ENCODE measurements around the gene KRT86. TPM values are rescaled to one million over a fixed set of nuclear protein-coding genes. Genes with fewer than 3 reads are reported as not detected.
A peak's percentile ranks its signal among the peaks of the same experiment; 100 is the strongest.

KRT86 gene
- total and polyA plus RNA-seq, 2 of the 8 experiments (the other 6 are each of a cell fraction or from before 2014, with no cell fraction given), result 0.12 TPM; not detected in 1

DNA sequence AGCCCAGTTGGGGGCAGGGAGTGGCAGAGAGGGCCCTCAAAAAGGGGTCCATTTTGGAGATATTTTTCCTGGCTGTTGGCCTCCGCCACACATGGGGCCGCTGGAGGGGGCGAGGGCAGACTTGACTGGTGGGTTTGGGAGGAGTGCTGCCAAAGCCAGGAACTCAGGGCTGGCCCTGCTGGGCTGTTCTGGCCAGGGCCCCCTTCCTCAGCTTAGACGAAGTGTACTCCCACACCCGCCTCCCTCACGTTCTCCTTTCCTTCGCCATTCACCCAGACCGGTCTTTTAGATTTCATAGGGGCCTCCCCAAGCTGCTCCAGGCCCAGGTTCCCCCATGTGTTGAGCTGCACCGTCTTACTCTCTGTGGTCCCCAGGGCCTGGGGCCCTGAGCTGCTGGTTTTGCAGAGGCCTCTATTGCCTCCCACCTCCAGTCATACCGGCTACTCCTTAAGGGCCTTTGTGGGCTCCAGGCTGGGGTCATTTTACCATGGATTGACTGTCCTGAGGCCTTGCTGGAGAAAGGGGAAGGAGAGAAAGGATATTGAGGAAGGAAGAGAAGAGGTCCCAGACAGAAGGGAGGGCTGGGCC is 40.1 kb upstream of the KRT86 start:
- H3K56ac ChIP-seq (replicated peaks; ENCODE audit: insufficient read length, low read depth, low read length), result no peak overlapping the region
- peak overlapping the region in 1 of 4 experiments; percentile 68; a peak in 2 of 8 replicates for H3K4me3 ChIP-seq (ENCODE audit: extremely low read depth in 1 of 4, insufficient read depth in 2 of 4, low read depth in 3 of 4, low read length in 4 of 4)
- TF ChIP-seq, protein P1, sequence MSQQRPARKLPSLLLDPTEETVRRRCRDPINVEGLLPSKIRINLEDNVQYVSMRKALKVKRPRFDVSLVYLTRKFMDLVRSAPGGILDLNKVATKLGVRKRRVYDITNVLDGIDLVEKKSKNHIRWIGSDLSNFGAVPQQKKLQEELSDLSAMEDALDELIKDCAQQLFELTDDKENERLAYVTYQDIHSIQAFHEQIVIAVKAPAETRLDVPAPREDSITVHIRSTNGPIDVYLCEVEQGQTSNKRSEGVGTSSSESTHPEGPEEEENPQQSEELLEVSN (IDR thresholded peaks at IDR 0.05), result no peak
- TF ChIP-seq BACH1 (IDR thresholded peaks at IDR 0.05; ENCODE audit: low read length) (no peak), CBX8 (IDR thresholded peaks at IDR 0.05; ENCODE audit: borderline replicate concordance, low read depth, low read length) (no peak), RXRA (IDR thresholded peaks at IDR 0.05; ENCODE audit: insufficient read depth, low read depth, low read length) (no peak), SIN3A (conservative IDR thresholded peaks at IDR 0.05 in 1 of 2, IDR thresholded peaks at IDR 0.05 in 1 of 2; ENCODE audit: low read depth in 1 of 2, low read length in 2 of 2) (no peak), ZNF274 (IDR thresholded peaks at IDR 0.05; ENCODE audit: borderline replicate concordance, extremely low read depth, low read length) (no peak), KDM1A (IDR thresholded peaks at IDR 0.05; ENCODE audit: borderline replicate concordance, low read length) (no peak), MAFK (IDR thresholded peaks at IDR 0.05; ENCODE audit: low read depth, low read length) (no peak), SP1 (IDR thresholded peaks at IDR 0.05; ENCODE audit: low read depth, low read length) (no peak), POU5F1 (IDR thresholded peaks at IDR 0.05; ENCODE audit: low read depth, low read length) (no peak)
- peaks cover 8% of the 10 kb centered on the region; the same call in 1 of the 2 replicates for H3K23me2 ChIP-seq (ENCODE audit: low read depth, low read length)
- H4K5ac ChIP-seq (ENCODE audit: insufficient read length, low read depth, low read length), result no peak overlapping the region
- no peaks in the 10 kb centered on the region; a peak in 1 of 8 replicates for H3K36me3 ChIP-seq (ENCODE audit: control insufficient read depth in 2 of 4, insufficient read depth in 4 of 4, low read length in 3 of 4)
- H2BK12ac ChIP-seq (ENCODE audit: low read depth, low read length), result peak overlapping the region; percentile 75; the same call in 1 of the 2 replicates
- H4K91ac ChIP-seq (replicated peaks; ENCODE audit: insufficient read length, low read length), result peak overlapping the region; percentile 61
- no peaks in the 10 kb centered on the region for H3K9me3 ChIP-seq (ENCODE audit: insufficient read depth in 2 of 2, low read depth in 1 of 2, low read length in 1 of 2)
- DNase-seq (ENCODE audit: low read depth in 1 of 2, low spot score in 2 of 2) (no peak), FAIRE-seq (no peak)
- 0 out of 2 replicates have a peak overlapping the region, but pooled peaks have one; percentile 29 for H2BK15ac ChIP-seq (ENCODE audit: low read length)
- H3K4me1 ChIP-seq (replicated peaks in 1 of 4; ENCODE audit: control insufficient read depth in 3 of 4, insufficient read depth in 4 of 4, low read length in 3 of 4), result peaks cover 14 to 44% (median 29%) of the 10 kb centered on the region in 4 experiments
- 0 out of 2 replicates have a peak overlapping the region, but pooled peaks have one; percentile 45 for H2AK5ac ChIP-seq (ENCODE audit: low read depth, low read length)
- peak overlapping the region; percentile 39 to 76 for H3K4me2 ChIP-seq (ENCODE audit: insufficient read depth in 1 of 2, low read depth in 2 of 2, low read length in 2 of 2)
- H3K27me3 ChIP-seq (replicated peaks in 1 of 4; ENCODE audit: control insufficient read depth in 3 of 4, extremely low read depth in 1 of 4, insufficient read depth in 3 of 4, low read length in 3 of 4), result peaks cover 0 to 50% (median 26%) of the 10 kb centered on the region in 4 experiments; a peak in 6 of 7 replicates
- no peak overlapping the region for H3K23ac ChIP-seq (ENCODE audit: insufficient read length)
- H2BK20ac ChIP-seq (ENCODE audit: low read length), result peak overlapping the region; percentile 66
- no peaks in the 10 kb centered on the region for H3K79me2 ChIP-seq (ENCODE audit: control insufficient read depth in 1 of 2, insufficient read depth in 2 of 2, low read length in 2 of 2)
- H2AFZ ChIP-seq (ENCODE audit: low read length), result no peak overlapping the region
- H3K9ac ChIP-seq (replicated peaks in 1 of 4; ENCODE audit: extremely low read depth in 1 of 4, low read depth in 3 of 4, low read length in 3 of 4), result no peak overlapping the region
- ChIA-PET CTCF (ENCODE audit: partially characterized antibody) (interaction anchor here (0.6 to 17.6 kb wide), 12 partner anchors 12 to 194 kb away, joined by 3 to 151 read pairs (median 6); no protein-coding TSS in a partner anchor), POLR2A (ENCODE audit: partially characterized antibody) (interaction anchor here (0.7 to 2.0 kb wide), 4 partner anchors 9 to 715 kb away, joined by 3 to 4 read pairs (median 3); partner anchors contain the start of gene KRT18)
- no peak overlapping the region for H3K27ac ChIP-seq (ENCODE audit: low read depth, low read length)
- 77% methylated on average over 7 of the region's 10 CpGs; no CpG with 5 or more reads in 1 of the 2 experiments for WGBS, 2 experiments (ENCODE audit: extremely low coverage in 1 of 2, insufficient coverage in 1 of 2, insufficient read length in 1 of 2, insufficient replicate concordance in 2 of 2, low coverage in 1 of 2, low lambda C conversion rate in 2 of 2, missing lambda C conversion rate in 1 of 2)
- H4K8ac ChIP-seq (ENCODE audit: extremely low read depth, insufficient read depth, low read length), result no peak overlapping the region
- H3K14ac ChIP-seq (ENCODE audit: insufficient read length), result no peak overlapping the region
- H2BK120ac ChIP-seq (replicated peaks; ENCODE audit: low read depth, low read length), result no peak overlapping the region
- peak overlapping the region; percentile 43 for H3K18ac ChIP-seq (ENCODE audit: extremely low read depth, low read length)
- no peaks in the 10 kb centered on the region for H3K79me1 ChIP-seq (ENCODE audit: low read depth, low read length)
- no peaks in the 10 kb centered on the region for H4K20me1 ChIP-seq (replicated peaks in 1 of 2; ENCODE audit: control insufficient read depth in 1 of 2, insufficient read depth in 2 of 2, low read length in 2 of 2)
- no peak overlapping the region for H2BK5ac ChIP-seq (ENCODE audit: low read depth, low read length)
- H3K4ac ChIP-seq (replicated peaks; ENCODE audit: insufficient read length, low read depth, low read length), result no peak overlapping the region
